SK-N-SH (cell line): ENCODE measurements around the gene MACROD2. TPM values are rescaled to one million over a fixed set of nuclear protein-coding genes. Genes with fewer than 3 reads are reported as not detected.

ENCODE experiments used
- CTCF ChIA-PET: fragments of 300-600, 350-600 bp; formaldehyde crosslinking; extraction: SDS; loops from one replicate; lab custom pipeline; 2021; lab: Yijun Ruan, JAX
- POLR2A ChIA-PET: fragments of 350-600 bp; sonication (Branson Sonifier 250); formaldehyde crosslinking; extraction: SDS; loops from one replicate; lab custom pipeline; 2020; ENCODE audit warnings: antibody characterized with exemption, inconsistent platforms; lab: Yijun Ruan, JAX
- DNase-seq: peaks from one replicate; pipeline ENCODE4 v3.0.0; 2012
- H2AFZ ChIP-seq: fragments of 200-600 bp; sonication (generic); 2 replicates; pipeline ENCODE4 v1.8.1; 2016; ENCODE audit warnings: antibody characterized with exemption, mild to moderate bottlenecking, low read depth
- H3F3A ChIP-seq: fragments of 200-600 bp; sonication (generic); replicated peaks from 2 replicates; pipeline ENCODE3; 2016; ENCODE audit warnings: antibody characterized with exemption, mild to moderate bottlenecking; ENCODE audit not compliant: insufficient read depth
- H3K27ac ChIP-seq, 2 experiments: fragments of 200-500 bp in 1 of 2; fragments of 200-600 bp in 1 of 2; sonication (Bioruptor generic) in 1 of 2; sonication (generic), shearing (Covaris generic) in 1 of 2; 2 replicates each; pipeline versions ENCODE4 v1.5.1 to v1.6.1; 2014 to 2016; ENCODE audit warnings: low read depth in 2 of 2, inconsistent platforms in 1 of 2, low read length in 1 of 2, mild to moderate bottlenecking in 1 of 2, mixed read lengths in 1 of 2
- H3K27me3 ChIP-seq: fragments of 200-600 bp; sonication (generic), shearing (Covaris generic); 2 replicates; pipeline ENCODE4 v1.6.1; 2016; ENCODE audit warnings: mixed run types; ENCODE audit not compliant: insufficient read depth
- H3K36me3 ChIP-seq, 2 experiments: fragments of 200-500 bp in 1 of 2; fragments of 200-600 bp in 1 of 2; sonication (Bioruptor generic) in 1 of 2; sonication (generic) in 1 of 2; replicated peaks in 1 of 2; 2 replicates each; pipeline versions ENCODE3 to v1.5.1; 2014 to 2016; ENCODE audit warnings: low read length in 1 of 2, mild to moderate bottlenecking in 1 of 2; ENCODE audit not compliant: insufficient read depth in 2 of 2, control insufficient read depth in 1 of 2
- H3K4me1 ChIP-seq, 2 experiments: fragments of 200-500 bp in 1 of 2; fragments of 200-600 bp in 1 of 2; sonication (Bioruptor generic) in 1 of 2; sonication (generic), shearing (Covaris generic) in 1 of 2; 2 replicates each; pipeline versions ENCODE4 v1.5.1 to v1.6.1; 2014 to 2016; ENCODE audit warnings: low read depth in 1 of 2, low read length in 1 of 2, mixed run types in 1 of 2; ENCODE audit not compliant: insufficient read depth in 2 of 2, control insufficient read depth in 1 of 2
- H3K4me2 ChIP-seq: fragments of 200-600 bp; sonication (generic), shearing (Covaris generic); 2 replicates; pipeline ENCODE4 v1.6.1; 2017; ENCODE audit warnings: mixed run types
- H3K4me3 ChIP-seq, 2 experiments: fragments of 200-500 bp in 1 of 2; fragments of 200-600 bp in 1 of 2; sonication (Bioruptor generic) in 1 of 2; sonication (generic), shearing (Covaris generic) in 1 of 2; 2 replicates each; pipeline versions ENCODE4 v1.5.1 to v1.8.1; 2014 to 2016; ENCODE audit warnings: low read depth in 2 of 2, inconsistent platforms in 1 of 2, low read length in 1 of 2, mild to moderate bottlenecking in 1 of 2, mixed read lengths in 1 of 2, moderate library complexity in 1 of 2
- H3K79me2 ChIP-seq: fragments of 200-600 bp; sonication (generic); 2 replicates; pipeline ENCODE4 v1.8.1; 2017; ENCODE audit warnings: mild to moderate bottlenecking; ENCODE audit not compliant: insufficient read depth
- H3K9ac ChIP-seq: fragments of 200-600 bp; sonication (generic); 2 replicates; pipeline ENCODE4 v1.6.1; 2017; ENCODE audit warnings: mixed run types
- H3K9me2 ChIP-seq: fragments of 200-600 bp; sonication (generic); 2 replicates; pipeline ENCODE4 v1.6.1; 2017; ENCODE audit warnings: mixed run types
- H3K9me3 ChIP-seq: fragments of 200-600 bp; sonication (generic); 2 replicates; pipeline ENCODE4 v1.6.1; 2017; ENCODE audit warnings: mixed run types, mild to moderate bottlenecking, moderate library complexity
- H4K20me1 ChIP-seq: fragments of 200-600 bp; sonication (generic); 2 replicates; pipeline ENCODE4 v1.6.1; 2017; ENCODE audit warnings: mild to moderate bottlenecking, mixed run types; ENCODE audit not compliant: insufficient read depth
- FOXJ3 ChIP-seq: sonication (generic); formaldehyde crosslinking; IDR thresholded peaks from 2 replicates; pipeline ENCODE4 v1.5.1; 2020; ENCODE audit warnings: mild to moderate bottlenecking, missing genetic modification reagents
- FOXM1 ChIP-seq: IDR thresholded peaks from 2 replicates; pipeline ENCODE4 v1.4.0; 2012; ENCODE audit warnings: low read depth, mild to moderate bottlenecking
- GATA2 ChIP-seq: sonication (generic); formaldehyde crosslinking; IDR thresholded peaks from 2 replicates; pipeline ENCODE4 v1.5.0; 2020; ENCODE audit warnings: mild to moderate bottlenecking, missing genetic modification reagents
- IRF3 ChIP-seq: fragments of 150-350 bp; IDR thresholded peaks from 2 replicates; pipeline ENCODE4 v1.6.1; 2016; ENCODE audit warnings: mild to moderate bottlenecking, low read depth, low read length
- JUND ChIP-seq: IDR thresholded peaks from 2 replicates; pipeline ENCODE4 v1.4.0; 2012
- MAX ChIP-seq: IDR thresholded peaks from 2 replicates; pipeline ENCODE4 v1.4.0; 2012; ENCODE audit warnings: low read depth
- MXI1 ChIP-seq: IDR thresholded peaks from 2 replicates; pipeline ENCODE4 v1.6.1; 2012; ENCODE audit warnings: mild to moderate bottlenecking, low read depth, low read length, improper control_type of control experiment
- PBX3 ChIP-seq: IDR thresholded peaks from 2 replicates; pipeline ENCODE4; 2012
- POLR2AphosphoS5 ChIP-seq: IDR thresholded peaks from 2 replicates; pipeline ENCODE4 v1.6.1; 2012; ENCODE audit warnings: low read depth, low read length
- RAD21 ChIP-seq: IDR thresholded peaks from 2 replicates; pipeline ENCODE4 v1.6.1; 2012; ENCODE audit warnings: mild to moderate bottlenecking, low read length
- RFX5 ChIP-seq: IDR thresholded peaks from 2 replicates; pipeline ENCODE4 v1.6.1; 2012; ENCODE audit warnings: mild to moderate bottlenecking, improper control_type of control experiment, low read length
- RXRA ChIP-seq: IDR thresholded peaks from 2 replicates; pipeline ENCODE4 v1.4.0; 2012; ENCODE audit warnings: low read depth, mild to moderate bottlenecking, borderline replicate concordance
- SMC3 ChIP-seq: IDR thresholded peaks from 2 replicates; pipeline ENCODE4 v1.6.1; 2012; ENCODE audit warnings: low read depth, low read length, improper control_type of control experiment
- TEAD4 ChIP-seq: IDR thresholded peaks from 2 replicates; pipeline ENCODE4 v1.4.0; 2012; ENCODE audit warnings: mild to moderate bottlenecking, borderline replicate concordance; ENCODE audit not compliant: insufficient read depth
- USF2 ChIP-seq: fragments of 150-350 bp; IDR thresholded peaks from 2 replicates; pipeline ENCODE4 v1.6.1; 2017; ENCODE audit warnings: antibody characterized with exemption, low read length, low read depth, borderline replicate concordance
- YY1 ChIP-seq: IDR thresholded peaks from 2 replicates; pipeline ENCODE4 v1.4.0; 2012; ENCODE audit warnings: low read depth, mild to moderate bottlenecking
- WGBS: methylation state at CpG from one replicate; pipeline ENCODE4 v1.1.6; 2017; ENCODE audit warnings: low lambda C conversion rate; 5-methylcytosine and 5-hydroxymethylcytosine counted together
- polyA plus RNA-seq, 3 experiments: library from polyadenylated mRNA; depleted of rRNA; stranded (reverse); fragments of >200 nt; gene quantifications; 2 replicates each; pipeline ENCODE4 v1.2.3, GENCODE V29; 2012

Gene MACROD2
- polyA plus RNA-seq, 1 of the 3 experiments (the other 2 are of a cell fraction) = 0.33 TPM

GRCh38 chr20:15767999-15768741 lies 1772.9 kb downstream of the MACROD2 start:
- no peaks in the 10 kb centered on the region; a peak in 2 of 4 replicates for H3K4me1 ChIP-seq
- no peak overlapping the region for H3K27ac ChIP-seq
- H3K4me3 ChIP-seq = no peak overlapping the region
- TF ChIP-seq JUND = no peak
- no peak for TF ChIP-seq RAD21
- TF ChIP-seq SMC3 = no peak
- no peak for TF ChIP-seq FOXJ3 (CRISPR knock-in tag)
- TF ChIP-seq RXRA = no peak
- no peak for TF ChIP-seq FOXM1
- no peak for TF ChIP-seq RFX5
- TF ChIP-seq USF2 = no peak
- TF ChIP-seq IRF3 = no peak
- TF ChIP-seq POLR2AphosphoS5 = no peak
- no peak for TF ChIP-seq YY1
- no peak for TF ChIP-seq MAX
- TF ChIP-seq MXI1 = no peak
- no peak for TF ChIP-seq PBX3
- TF ChIP-seq GATA2 (CRISPR knock-in tag) = no peak
- no peak for TF ChIP-seq TEAD4
- ChIA-PET POLR2A (no interaction called here), CTCF (no interaction called here)
- H3K27me3 ChIP-seq = no peaks in the 10 kb centered on the region
- no peaks in the 10 kb centered on the region for H3K79me2 ChIP-seq
- H3K9me3 ChIP-seq = no peaks in the 10 kb centered on the region
- no peak overlapping the region for H3K9ac ChIP-seq
- no peaks in the 10 kb centered on the region for H4K20me1 ChIP-seq
- H3F3A ChIP-seq = no peaks in the 10 kb centered on the region
- no peaks in the 10 kb centered on the region for H3K9me2 ChIP-seq
- no peak for DNase-seq
- no peak overlapping the region for H2AFZ ChIP-seq
- WGBS = 96% methylated on average over 3 of the region's 3 CpGs
- no peak overlapping the region for H3K4me2 ChIP-seq
- no peaks in the 10 kb centered on the region for H3K36me3 ChIP-seq
